ENCODE data around the gene FLRT1.

The FLRT1 gene

GRCh38 chr11:64007160-64007628, 28.5 kb upstream of the FLRT1 start:
- POLR2A ChIA-PET: interaction anchor here (0.9 to 1.0 kb wide), 2 partner anchors 9 to 33 kb away, joined by 3 read pairs; partner anchors contain the start of gene COX8A
- TF ChIP-seq TARDBP (IDR thresholded peaks at IDR 0.05) (no peak), NFRKB (IDR thresholded peaks at IDR 0.05) (no peak), PKNOX1 (IDR thresholded peaks at IDR 0.05) (no peak), ELF4 (IDR thresholded peaks at IDR 0.05) (no peak), L3MBTL2 (conservative IDR thresholded peaks at IDR 0.05) (peak; percentile 35), ARNT (IDR thresholded peaks at IDR 0.05) (no peak), BHLHE40 (IDR thresholded peaks at IDR 0.05; ENCODE audit: borderline replicate concordance) (no peak), HDGF (IDR thresholded peaks at IDR 0.05; ENCODE audit: borderline replicate concordance) (no peak)
- peak; percentile 46 for DNase-seq (ENCODE audit: extremely low spot score)
- CTCF ChIA-PET: interaction anchor here (0.8 to 1.0 kb wide), 2 partner anchors 9 to 145 kb away, joined by 3 read pairs; no protein-coding TSS in a partner anchor

GRCh38 chr11:64007629-64008282, 28.0 kb upstream of the FLRT1 start:
- ChIA-PET POLR2A (no interaction called here), CTCF (interaction anchor here (0.6 to 1.0 kb wide), 3 partner anchors 9 to 144 kb away, joined by 3 read pairs; no protein-coding TSS in a partner anchor)
- DNase-seq (ENCODE audit: extremely low spot score): peak; percentile 49
- TF ChIP-seq LEF1 (IDR thresholded peaks at IDR 0.05; ENCODE audit: borderline replicate concordance) (no peak), ELF4 (IDR thresholded peaks at IDR 0.05) (no peak), FOXA1 (IDR thresholded peaks at IDR 0.05) (no peak), TARDBP (IDR thresholded peaks at IDR 0.05) (no peak), SUZ12 (IDR thresholded peaks at IDR 0.05) (no peak), FOXK2 (IDR thresholded peaks at IDR 0.05) (no peak), HDGF (IDR thresholded peaks at IDR 0.05; ENCODE audit: borderline replicate concordance) (no peak), BHLHE40 (IDR thresholded peaks at IDR 0.05; ENCODE audit: borderline replicate concordance) (no peak), FOXM1 (IDR thresholded peaks at IDR 0.05; ENCODE audit: borderline replicate concordance) (no peak), L3MBTL2 (conservative IDR thresholded peaks at IDR 0.05) (no peak), ZNF384 (IDR thresholded peaks at IDR 0.05) (no peak)

GRCh38 chr11:64008283-64008913, 27.3 kb upstream of the FLRT1 start:
- no peak for TF ChIP-seq FOXM1 (IDR thresholded peaks at IDR 0.05; ENCODE audit: borderline replicate concordance)
- no peak for TF ChIP-seq TARDBP (IDR thresholded peaks at IDR 0.05)
- no peak for TF ChIP-seq L3MBTL2 (conservative IDR thresholded peaks at IDR 0.05)
- TF ChIP-seq ARNT (IDR thresholded peaks at IDR 0.05): no peak
- TF ChIP-seq PKNOX1 (IDR thresholded peaks at IDR 0.05): no peak
- no peak for TF ChIP-seq HDGF (IDR thresholded peaks at IDR 0.05; ENCODE audit: borderline replicate concordance)
- no peak for TF ChIP-seq SUZ12 (IDR thresholded peaks at IDR 0.05)
- TF ChIP-seq FOXA1 (IDR thresholded peaks at IDR 0.05): no peak
- no peak for TF ChIP-seq NFRKB (IDR thresholded peaks at IDR 0.05)
- no peak for TF ChIP-seq CTBP1 (IDR thresholded peaks at IDR 0.05; ENCODE audit: borderline replicate concordance)
- TF ChIP-seq FOXK2 (IDR thresholded peaks at IDR 0.05): no peak
- TF ChIP-seq SP1 (IDR thresholded peaks at IDR 0.05): no peak
- TF ChIP-seq ELF4 (IDR thresholded peaks at IDR 0.05): no peak
- no peak for TF ChIP-seq BHLHE40 (IDR thresholded peaks at IDR 0.05; ENCODE audit: borderline replicate concordance)
- POLR2A ChIA-PET: no interaction called here
- CTCF ChIA-PET: interaction anchor here (0.6 kb wide), 1 partner anchor 141 kb away, joined by 3 read pairs; no protein-coding TSS in a partner anchor
- DNase-seq (ENCODE audit: extremely low spot score): no peak

GRCh38 chr11:64008914-64009633, 26.7 kb upstream of the FLRT1 start:
- no peak for TF ChIP-seq ARNT (IDR thresholded peaks at IDR 0.05)
- no peak for TF ChIP-seq CTBP1 (IDR thresholded peaks at IDR 0.05; ENCODE audit: borderline replicate concordance)
- no peak for TF ChIP-seq LEF1 (IDR thresholded peaks at IDR 0.05; ENCODE audit: borderline replicate concordance)
- TF ChIP-seq ZNF384 (IDR thresholded peaks at IDR 0.05): no peak
- no peak for TF ChIP-seq TARDBP (IDR thresholded peaks at IDR 0.05)
- TF ChIP-seq FOXA1 (IDR thresholded peaks at IDR 0.05): no peak
- no peak for TF ChIP-seq FOXK2 (IDR thresholded peaks at IDR 0.05)
- TF ChIP-seq FOXM1 (IDR thresholded peaks at IDR 0.05; ENCODE audit: borderline replicate concordance): no peak
- TF ChIP-seq PKNOX1 (IDR thresholded peaks at IDR 0.05): no peak
- TF ChIP-seq L3MBTL2 (conservative IDR thresholded peaks at IDR 0.05): no peak
- TF ChIP-seq BHLHE40 (IDR thresholded peaks at IDR 0.05; ENCODE audit: borderline replicate concordance): no peak
- no peak for TF ChIP-seq HDGF (IDR thresholded peaks at IDR 0.05; ENCODE audit: borderline replicate concordance)
- no peak for TF ChIP-seq ELF4 (IDR thresholded peaks at IDR 0.05)
- TF ChIP-seq SP1 (IDR thresholded peaks at IDR 0.05): no peak
- no peak for TF ChIP-seq NFRKB (IDR thresholded peaks at IDR 0.05)
- no peak for TF ChIP-seq SUZ12 (IDR thresholded peaks at IDR 0.05)
- DNase-seq (ENCODE audit: extremely low spot score): no peak
- CTCF ChIA-PET: no interaction called here
- POLR2A ChIA-PET: no interaction called here

- no peak for TF ChIP-seq L3MBTL2 (conservative IDR thresholded peaks at IDR 0.05)
- no peak for TF ChIP-seq FOXA1 (IDR thresholded peaks at IDR 0.05)
- no peak for TF ChIP-seq LEF1 (IDR thresholded peaks at IDR 0.05; ENCODE audit: borderline replicate concordance)
- TF ChIP-seq ZNF384 (IDR thresholded peaks at IDR 0.05): no peak
- TF ChIP-seq FOXK2 (IDR thresholded peaks at IDR 0.05): no peak
- no peak for TF ChIP-seq CTBP1 (IDR thresholded peaks at IDR 0.05; ENCODE audit: borderline replicate concordance)
- no peak for TF ChIP-seq ELF4 (IDR thresholded peaks at IDR 0.05)
- no peak for TF ChIP-seq FOXM1 (IDR thresholded peaks at IDR 0.05; ENCODE audit: borderline replicate concordance)
- no peak for TF ChIP-seq TARDBP (IDR thresholded peaks at IDR 0.05)
- TF ChIP-seq SUZ12 (IDR thresholded peaks at IDR 0.05): no peak
- TF ChIP-seq BHLHE40 (IDR thresholded peaks at IDR 0.05; ENCODE audit: borderline replicate concordance): no peak
- TF ChIP-seq HDGF (IDR thresholded peaks at IDR 0.05; ENCODE audit: borderline replicate concordance): no peak
- no peak for TF ChIP-seq NFRKB (IDR thresholded peaks at IDR 0.05)
- no peak for TF ChIP-seq PKNOX1 (IDR thresholded peaks at IDR 0.05)
- no peak for TF ChIP-seq SP1 (IDR thresholded peaks at IDR 0.05)
- no peak for TF ChIP-seq ARNT (IDR thresholded peaks at IDR 0.05)
- CTCF ChIA-PET: no interaction called here
- POLR2A ChIA-PET: no interaction called here
- DNase-seq (ENCODE audit: extremely low spot score): no peak
These were observed 26.0 kb upstream of the FLRT1 start for GRCh38 chr11:64009710-64010109.
